Lower leg skin (tissue), 3 donors: ENCODE measurements around the gene RNF149.

ENCODE experiments used
- POLR2A ChIP-seq, 2 donors: fragments of 450-650 bp; IDR thresholded peaks; one replicate each; pipeline ENCODE4 v1.6.1; 2016 to 2017; ENCODE audit warnings: antibody characterized with exemption in 2 of 2, mild to moderate bottlenecking in 1 of 2, moderate library complexity in 1 of 2
- TF ChIP-seq, protein P1 (sequence below), 3 donors: fragments of 450-650 bp; IDR thresholded peaks; one replicate each; pipeline ENCODE4 v1.5.1; 2016; ENCODE audit warnings: antibody characterized with exemption in 3 of 3, mild to moderate bottlenecking in 3 of 3, moderate library complexity in 2 of 3

DNA sequence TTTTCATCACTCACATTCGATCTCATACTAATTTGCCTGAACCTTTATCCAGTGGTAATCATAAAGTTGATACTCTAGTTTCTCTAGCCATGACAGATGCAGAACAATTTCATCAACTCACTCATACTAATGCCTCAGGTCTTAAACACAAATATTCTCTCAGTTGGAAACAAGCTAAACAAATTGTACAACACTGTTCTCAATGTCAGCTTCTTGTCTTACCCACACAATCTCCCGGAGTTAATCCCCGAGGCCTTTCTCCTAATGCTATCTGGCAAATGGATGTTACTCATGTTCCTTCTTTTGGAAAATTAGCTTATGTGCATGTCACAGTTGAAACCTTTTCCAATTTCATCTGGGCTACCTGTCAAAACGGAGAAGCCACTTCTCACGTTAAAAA, 67.3 kb downstream of the RNF149 start:
- TF ChIP-seq, protein P1, sequence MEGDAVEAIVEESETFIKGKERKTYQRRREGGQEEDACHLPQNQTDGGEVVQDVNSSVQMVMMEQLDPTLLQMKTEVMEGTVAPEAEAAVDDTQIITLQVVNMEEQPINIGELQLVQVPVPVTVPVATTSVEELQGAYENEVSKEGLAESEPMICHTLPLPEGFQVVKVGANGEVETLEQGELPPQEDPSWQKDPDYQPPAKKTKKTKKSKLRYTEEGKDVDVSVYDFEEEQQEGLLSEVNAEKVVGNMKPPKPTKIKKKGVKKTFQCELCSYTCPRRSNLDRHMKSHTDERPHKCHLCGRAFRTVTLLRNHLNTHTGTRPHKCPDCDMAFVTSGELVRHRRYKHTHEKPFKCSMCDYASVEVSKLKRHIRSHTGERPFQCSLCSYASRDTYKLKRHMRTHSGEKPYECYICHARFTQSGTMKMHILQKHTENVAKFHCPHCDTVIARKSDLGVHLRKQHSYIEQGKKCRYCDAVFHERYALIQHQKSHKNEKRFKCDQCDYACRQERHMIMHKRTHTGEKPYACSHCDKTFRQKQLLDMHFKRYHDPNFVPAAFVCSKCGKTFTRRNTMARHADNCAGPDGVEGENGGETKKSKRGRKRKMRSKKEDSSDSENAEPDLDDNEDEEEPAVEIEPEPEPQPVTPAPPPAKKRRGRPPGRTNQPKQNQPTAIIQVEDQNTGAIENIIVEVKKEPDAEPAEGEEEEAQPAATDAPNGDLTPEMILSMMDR (IDR thresholded peaks at IDR 0.05): no peak
- no peak for TF ChIP-seq POLR2A (IDR thresholded peaks at IDR 0.05)
